Endothelial cell of umbilical vein (primary cell): Measurements from ENCODE around the gene SH3BP2. TPM values are rescaled to one million over a fixed set of nuclear protein-coding genes. Genes with fewer than 3 reads are reported as not detected.

Source experiments
- BruUV-seq: library from RNA; stranded (reverse); fragments of 400-500 nt; replicated peaks from 2 replicates; lab custom pipeline; 2021; lab: Mats Ljungman, UMichigan
- CTCF ChIA-PET: fragments of 300-600, 350-600 bp; sonication (Branson Sonifier 250); formaldehyde crosslinking; loops from one replicate; lab custom pipeline; 2021; ENCODE audit warnings: antibody characterized with exemption, inconsistent platforms; lab: Charles Lee
- POLR2A ChIA-PET: fragments of 300-600, 350-600 bp; sonication (Branson Sonifier 250); formaldehyde crosslinking; loops from one replicate; lab custom pipeline; 2021; ENCODE audit warnings: antibody characterized with exemption, inconsistent platforms; lab: Charles Lee
- DNase-seq: peaks from one replicate; pipeline ENCODE4 v3.0.0-alpha.2; 2011; ENCODE audit warnings: low read depth, low spot score
- FAIRE-seq: peaks from 2 replicates; lab custom pipeline; 2011; peaks lifted over from hg19 to GRCh38; lab: Jason Lieb, UNC
- H2AFZ ChIP-seq: 2 replicates; pipeline ENCODE4 v1.6.0; 2012; ENCODE audit warnings: low read depth, low read length, control low read depth, inconsistent platforms
- H3K27ac ChIP-seq: 2 replicates; pipeline ENCODE4 v1.5.1; 2011; ENCODE audit warnings: low read depth, mild to moderate bottlenecking, control low read depth, low read length, moderate library complexity; ENCODE audit not compliant: insufficient read depth
- H3K27me3 ChIP-seq, 2 experiments: 2 replicates each; pipeline versions ENCODE4 v1.6.0 to v1.6.1; 2011; ENCODE audit warnings: low read length in 2 of 2, mixed read lengths in 1 of 2; ENCODE audit not compliant: control insufficient read depth in 2 of 2, insufficient read depth in 2 of 2
- H3K36me3 ChIP-seq, 2 experiments: 2 replicates in 1 of 2; 3 replicates in 1 of 2; pipeline ENCODE4 v1.5.1; 2011; ENCODE audit warnings: low read length in 2 of 2, mild to moderate bottlenecking in 1 of 2, moderate library complexity in 1 of 2; ENCODE audit not compliant: control insufficient read depth in 2 of 2, insufficient read depth in 2 of 2; ENCODE audit errors: extremely low read depth in 1 of 2
- H3K4me1 ChIP-seq: 3 replicates; pipeline ENCODE4 v1.5.1; 2011; ENCODE audit warnings: mild to moderate bottlenecking, low read length; ENCODE audit not compliant: control insufficient read depth, insufficient read depth; ENCODE audit errors: extremely low read depth
- H3K4me2 ChIP-seq: 2 replicates; pipeline ENCODE4 v1.6.1; 2011; ENCODE audit warnings: low read length, control low read depth, mixed read lengths; ENCODE audit not compliant: insufficient read depth
- H3K4me3 ChIP-seq, 3 experiments: fragments of 200-600 bp in 1 of 3; sonication (generic), shearing (Covaris generic) in 1 of 3; replicated peaks in 1 of 3; 2 replicates each; pipeline ENCODE4 v1.5.1; 2011 to 2016; ENCODE audit warnings: control low read depth in 3 of 3, low read length in 3 of 3, mild to moderate bottlenecking in 2 of 3, inconsistent platforms in 1 of 3, low read depth in 1 of 3, moderate library complexity in 1 of 3; ENCODE audit not compliant: insufficient read depth in 1 of 3
- H3K79me2 ChIP-seq: 2 replicates; pipeline ENCODE4 v1.6.0; 2012; ENCODE audit warnings: low read length, inconsistent platforms; ENCODE audit not compliant: control insufficient read depth, insufficient read depth
- H3K9ac ChIP-seq: replicated peaks from 2 replicates; pipeline ENCODE3; 2011; ENCODE audit warnings: low read length, control low read depth; ENCODE audit not compliant: insufficient read depth; ENCODE audit errors: extremely low read depth
- H3K9me1 ChIP-seq: replicated peaks from 3 replicates; pipeline ENCODE4 v1.6.0; 2011; ENCODE audit warnings: mild to moderate bottlenecking, low read length; ENCODE audit not compliant: control insufficient read depth, insufficient read depth; ENCODE audit errors: extremely low read depth
- H3K9me3 ChIP-seq: replicated peaks from 2 replicates; pipeline ENCODE4 v1.5.1; 2012; ENCODE audit warnings: low read length, inconsistent platforms; ENCODE audit not compliant: control insufficient read depth, insufficient read depth
- H4K20me1 ChIP-seq: replicated peaks from 2 replicates; pipeline ENCODE3; 2011; ENCODE audit warnings: mild to moderate bottlenecking, low read length; ENCODE audit not compliant: control insufficient read depth, insufficient read depth; ENCODE audit errors: extremely low read depth
- EZH2 ChIP-seq: IDR thresholded peaks from 2 replicates; pipeline ENCODE4 v1.6.1; 2012; ENCODE audit warnings: borderline replicate concordance, low read depth, mild to moderate bottlenecking, moderate library complexity, low read length, inconsistent platforms; ENCODE audit not compliant: severe bottlenecking
- FOS ChIP-seq: IDR thresholded peaks from 2 replicates; pipeline ENCODE4 v1.6.1; 2011; ENCODE audit warnings: mild to moderate bottlenecking, low read length, moderate library complexity, borderline replicate concordance; ENCODE audit not compliant: insufficient read depth
- GATA2 ChIP-seq: IDR thresholded peaks from 2 replicates; pipeline ENCODE4 v1.7.0; 2011; ENCODE audit warnings: low read depth, mild to moderate bottlenecking, moderate library complexity, mixed read lengths, low read length; ENCODE audit not compliant: insufficient read length, insufficient read depth
- MYC ChIP-seq: IDR thresholded peaks from one replicate; pipeline ENCODE4 v1.6.1; 2011; ENCODE audit warnings: mild to moderate bottlenecking, low read depth, low read length
- POLR2A ChIP-seq: IDR thresholded peaks from 2 replicates; pipeline ENCODE4 v1.6.1; 2012; ENCODE audit warnings: low read depth, mild to moderate bottlenecking, control low read depth, low read length
- POLR2AphosphoS5 ChIP-seq: IDR thresholded peaks from 2 replicates; pipeline ENCODE4 v1.6.1; 2012; ENCODE audit warnings: low read depth, mild to moderate bottlenecking, control low read depth, low read length, moderate library complexity; ENCODE audit not compliant: insufficient read depth
- dilution Hi-C: fragments of 300-500 bp; cut with MboI; formaldehyde crosslinking; loops from one replicate; pipeline ENCODE4 v1.15.0; 2019; ENCODE audit warnings: low sequenced_read_pairs; ENCODE audit not compliant: extremely low pct_ligation_motif_present
- intact Hi-C: fragments of 100-400 bp; cut with micrococcal nuclease; formaldehyde crosslinking; loops from one replicate; pipeline ENCODE4 v1.10.0; 2022
- polyA plus RNA-seq, 4 experiments: library from polyadenylated mRNA; depleted of rRNA in 3 of 4; stranded (reverse) in 3 of 4; unstranded in 1 of 4; fragments of >200 nt; gene quantifications; 2 replicates each; pipeline versions ENCODE4 v1.2.1 to v1.2.3, GENCODE V29; 2011 to 2012; ENCODE audit warnings: missing spikeins in 1 of 4
- total RNA-seq: library from RNA; stranded (reverse); gene quantifications from 2 replicates; pipeline ENCODE4 v1.2.3, GENCODE V29; 2021
- TF ChIP-seq, protein P1 (sequence below), 2 donors: IDR thresholded peaks; 1 replicate in 1 of 2; 2 replicates in 1 of 2; pipeline ENCODE4 v1.5.1; 2011; ENCODE audit warnings: low read length in 2 of 2, mild to moderate bottlenecking in 2 of 2, moderate library complexity in 2 of 2, control low read depth in 1 of 2, inconsistent platforms in 1 of 2, low read depth in 1 of 2; ENCODE audit not compliant: insufficient read depth in 1 of 2; ENCODE audit errors: extremely low read depth in 1 of 2

The SH3BP2 gene
- total and polyA plus RNA-seq, 2 donors (not counting 3 experiments of a cell fraction or from before 2014, with no cell fraction given) = 69.2 to 73.9 TPM

GRCh38 chr4:2837110-2837903, 44.4 kb downstream of the SH3BP2 start:
- dilution Hi-C loops = no loop called here
- Histone ChIP-seq H3K27ac (peak overlapping the region; percentile 40), H3K9me3 (no peaks in the 10 kb centered on the region), H3K4me1 (peaks cover 17% of the 10 kb centered on the region), H2AFZ (no peak overlapping the region), H3K9me1 (no peaks in the 10 kb centered on the region), H3K9ac (peak overlapping the region; percentile 44), H3K4me3 (no peak overlapping the region), H3K79me2 (no peaks in the 10 kb centered on the region), H3K4me2 (peak overlapping the region; percentile 72), H3K27me3 (no peaks in the 10 kb centered on the region), H4K20me1 (no peaks in the 10 kb centered on the region), H3K36me3 (peaks cover 5 to 13% of the 10 kb centered on the region in 2 experiments)
- no peak for TF ChIP-seq GATA2
- TF ChIP-seq, protein P1, sequence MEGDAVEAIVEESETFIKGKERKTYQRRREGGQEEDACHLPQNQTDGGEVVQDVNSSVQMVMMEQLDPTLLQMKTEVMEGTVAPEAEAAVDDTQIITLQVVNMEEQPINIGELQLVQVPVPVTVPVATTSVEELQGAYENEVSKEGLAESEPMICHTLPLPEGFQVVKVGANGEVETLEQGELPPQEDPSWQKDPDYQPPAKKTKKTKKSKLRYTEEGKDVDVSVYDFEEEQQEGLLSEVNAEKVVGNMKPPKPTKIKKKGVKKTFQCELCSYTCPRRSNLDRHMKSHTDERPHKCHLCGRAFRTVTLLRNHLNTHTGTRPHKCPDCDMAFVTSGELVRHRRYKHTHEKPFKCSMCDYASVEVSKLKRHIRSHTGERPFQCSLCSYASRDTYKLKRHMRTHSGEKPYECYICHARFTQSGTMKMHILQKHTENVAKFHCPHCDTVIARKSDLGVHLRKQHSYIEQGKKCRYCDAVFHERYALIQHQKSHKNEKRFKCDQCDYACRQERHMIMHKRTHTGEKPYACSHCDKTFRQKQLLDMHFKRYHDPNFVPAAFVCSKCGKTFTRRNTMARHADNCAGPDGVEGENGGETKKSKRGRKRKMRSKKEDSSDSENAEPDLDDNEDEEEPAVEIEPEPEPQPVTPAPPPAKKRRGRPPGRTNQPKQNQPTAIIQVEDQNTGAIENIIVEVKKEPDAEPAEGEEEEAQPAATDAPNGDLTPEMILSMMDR (IDR thresholded peaks at IDR 0.05; ENCODE audit: extremely low read depth in 1 of 2, insufficient read depth in 1 of 2, low read depth in 1 of 2, low read length in 2 of 2) = peak in 1 of 2 donors; percentile 7
- DNase-seq (no peak), FAIRE-seq (peak; percentile 4)
- CTCF ChIA-PET = no interaction called here
- POLR2A ChIA-PET = no interaction called here
- BruUV-seq = no TSS peak
- intact Hi-C loops = no loop called here

GRCh38 chr4:2837904-2838496, 45.1 kb downstream of the SH3BP2 start:
- TF ChIP-seq MYC = no peak
- peak; percentile 69 for TF ChIP-seq POLR2A
- peak; percentile 49 for TF ChIP-seq POLR2AphosphoS5
- no peak for TF ChIP-seq FOS
- no peak for TF ChIP-seq EZH2
- Histone ChIP-seq H3K36me3 (peaks cover 5 to 13% of the 10 kb centered on the region in 2 experiments), H3K4me1 (peaks cover 22% of the 10 kb centered on the region), H3K27ac (peak overlapping the region; percentile 40), H3K27me3 (no peaks in the 10 kb centered on the region), H3K4me2 (peak overlapping the region; percentile 72), H3K9me3 (no peaks in the 10 kb centered on the region), H3K9ac (peak overlapping the region; percentile 44), H2AFZ (no peak overlapping the region), H3K79me2 (no peaks in the 10 kb centered on the region), H3K4me3 (peak overlapping the region in 1 of 3 experiments; percentile 13), H3K9me1 (no peaks in the 10 kb centered on the region), H4K20me1 (no peaks in the 10 kb centered on the region)
- DNase-seq (peak; percentile 79), FAIRE-seq (peak; percentile 98)
- BruUV-seq = no TSS peak
- dilution Hi-C loops = no loop called here
- intact Hi-C loops = no loop called here
- ChIA-PET POLR2A (no interaction called here), CTCF (interaction anchor here (2.5 kb wide), 1 partner anchor 74 kb away, joined by 7 read pairs; no protein-coding TSS in a partner anchor)
